NCI-H1436 (cell line): ENCODE results near the gene ERCC2.

ENCODE experiments used
- DNase-seq: peaks from one replicate; lab custom pipeline; 2025; lab: John Stamatoyannopoulos, UW

ERCC2 gene

GRCh38 chr19:45303269-45304060 lies 66.9 kb downstream of the ERCC2 start:
- no peak for DNase-seq

- no peak for DNase-seq
Observed at GRCh38 chr19:45302416-45302815, 68.0 kb downstream of the ERCC2 start.
